Stomach smooth muscle (tissue), 2 donors: Measurements from ENCODE around the gene TUT4.

Source experiments
- H3K27ac ChIP-seq: one replicate; pipeline ENCODE4 v1.7.0; 2013; ENCODE audit warnings: mild to moderate bottlenecking, low read length, inconsistent platforms
- H3K27me3 ChIP-seq, 2 donors: one replicate each; pipeline ENCODE4 v1.7.0; 2013; ENCODE audit warnings: low read length in 2 of 2; ENCODE audit not compliant: insufficient read depth in 2 of 2, control insufficient read depth in 1 of 2
- H3K36me3 ChIP-seq, 2 donors: one replicate each; pipeline ENCODE4 v1.7.0; 2013; ENCODE audit warnings: low read length in 2 of 2; ENCODE audit not compliant: control insufficient read depth in 2 of 2, insufficient read depth in 2 of 2
- H3K4me1 ChIP-seq: one replicate; pipeline ENCODE4 v1.7.0; 2013; ENCODE audit warnings: low read length; ENCODE audit not compliant: control insufficient read depth, insufficient read depth
- H3K4me3 ChIP-seq, 2 donors: one replicate each; pipeline ENCODE4 v1.7.0; 2013; ENCODE audit warnings: low read length in 2 of 2
- H3K9ac ChIP-seq, 2 donors: one replicate each; pipeline ENCODE4 v1.7.0; 2013; ENCODE audit warnings: low read length in 2 of 2, mild to moderate bottlenecking in 1 of 2
- H3K9me3 ChIP-seq, 2 donors: one replicate each; pipeline ENCODE4 v1.7.0; 2013; ENCODE audit warnings: low read length in 2 of 2; ENCODE audit not compliant: control insufficient read depth in 2 of 2
- donor health status: healthy.
- donor health status: Pancreatic carcinoma.

Gene TUT4

GRCh38 chr1:52504720-52505119 is 48.2 kb downstream of the TUT4 start:
- H3K36me3 ChIP-seq: no peaks in the 10 kb centered on the region
- H3K9me3 ChIP-seq: no peaks in the 10 kb centered on the region
- no peaks in the 10 kb centered on the region for H3K4me1 ChIP-seq
- no peak overlapping the region for H3K9ac ChIP-seq
- H3K4me3 ChIP-seq: no peak overlapping the region
- H3K27me3 ChIP-seq: no peaks in the 10 kb centered on the region
- H3K27ac ChIP-seq: no peak overlapping the region

- no peaks in the 10 kb centered on the region for H3K36me3 ChIP-seq
- H3K4me3 ChIP-seq: no peak overlapping the region
- H3K27me3 ChIP-seq: no peaks in the 10 kb centered on the region
- H3K9ac ChIP-seq: no peak overlapping the region
- H3K4me1 ChIP-seq: no peaks in the 10 kb centered on the region
- H3K27ac ChIP-seq: no peak overlapping the region
- H3K9me3 ChIP-seq: no peaks in the 10 kb centered on the region
Observed at GRCh38 chr1:52503706-52504105, 49.2 kb downstream of the TUT4 start.

DNA sequence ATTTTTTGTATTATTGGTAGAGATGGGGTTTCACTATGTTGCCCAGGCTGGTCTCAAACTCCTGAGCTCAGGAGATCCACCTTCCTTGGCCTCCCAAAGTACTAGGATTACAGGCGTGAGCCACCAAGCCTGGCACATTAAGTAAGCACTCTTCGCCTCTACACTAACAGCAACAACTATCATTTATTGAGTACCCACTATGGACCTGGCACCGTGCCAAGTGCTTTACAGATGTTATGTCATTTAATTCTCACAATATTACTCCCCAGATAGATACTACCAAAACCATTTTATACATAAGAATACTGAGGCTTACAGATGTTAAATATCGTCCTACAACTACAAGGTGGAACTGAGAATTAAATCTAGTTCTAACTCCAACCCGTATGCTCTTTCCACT is 50.1 kb downstream of the TUT4 start:
- Histone ChIP-seq H3K27ac (no peak overlapping the region), H3K36me3 (no peaks in the 10 kb centered on the region), H3K9ac (no peak overlapping the region), H3K9me3 (no peaks in the 10 kb centered on the region), H3K4me1 (no peaks in the 10 kb centered on the region), H3K4me3 (no peak overlapping the region), H3K27me3 (no peaks in the 10 kb centered on the region)

GRCh38 chr1:52487632-52488031 is 65.3 kb downstream of the TUT4 start:
- Histone ChIP-seq H3K9ac (no peak overlapping the region), H3K36me3 (peaks cover 0 to 14% of the 10 kb centered on the region in 2 donors)

GRCh38 chr1:52482326-52483004 is 70.4 kb downstream of the TUT4 start:
- Histone ChIP-seq H3K36me3 (peaks cover 0 to 7% of the 10 kb centered on the region in 2 donors), H3K4me1 (no peaks in the 10 kb centered on the region), H3K27ac (no peak overlapping the region)

More at GRCh38 chr1:52487632-52488031, 65.3 kb downstream of the TUT4 start:
- Histone ChIP-seq H3K27ac (no peak overlapping the region), H3K27me3 (no peaks in the 10 kb centered on the region), H3K4me1 (no peaks in the 10 kb centered on the region), H3K9me3 (no peaks in the 10 kb centered on the region), H3K4me3 (no peak overlapping the region)

DNA sequence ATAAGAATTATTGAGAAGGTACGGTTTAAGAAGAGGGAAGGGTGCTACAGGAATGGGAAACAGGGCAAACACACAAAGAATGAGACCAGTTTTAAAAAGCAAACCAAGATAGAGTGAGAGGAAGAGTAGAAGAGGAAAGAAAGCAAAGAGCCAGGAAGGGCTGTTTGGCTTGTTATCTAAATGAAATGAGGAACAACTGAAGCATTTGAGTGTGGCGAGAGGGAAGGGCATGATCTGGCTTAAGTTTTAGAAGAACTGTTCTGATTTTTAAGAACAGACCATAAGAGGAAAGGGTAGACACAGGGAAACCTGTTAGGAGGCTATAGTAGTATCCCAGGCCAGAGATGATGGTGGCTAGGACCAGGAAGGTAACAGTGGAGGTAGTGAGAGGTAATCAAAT is 73.8 kb downstream of the TUT4 start:
- H3K27me3 ChIP-seq: no peaks in the 10 kb centered on the region
- H3K36me3 ChIP-seq: peaks cover 0 to 16% of the 10 kb centered on the region in 2 donors
- no peak overlapping the region for H3K9ac ChIP-seq
- no peak overlapping the region for H3K27ac ChIP-seq
- H3K4me3 ChIP-seq: no peak overlapping the region
- H3K9me3 ChIP-seq: no peaks in the 10 kb centered on the region
- H3K4me1 ChIP-seq: no peaks in the 10 kb centered on the region

More at GRCh38 chr1:52482326-52483004, 70.4 kb downstream of the TUT4 start:
- Histone ChIP-seq H3K9me3 (no peaks in the 10 kb centered on the region), H3K27me3 (no peaks in the 10 kb centered on the region), H3K9ac (no peak overlapping the region), H3K4me3 (no peak overlapping the region)

GRCh38 chr1:52477876-52478275 is 75.0 kb downstream of the TUT4 start:
- H3K9ac ChIP-seq: no peak overlapping the region
- H3K36me3 ChIP-seq: peaks cover 0 to 16% of the 10 kb centered on the region in 2 donors
- no peak overlapping the region for H3K4me3 ChIP-seq
- no peak overlapping the region for H3K27ac ChIP-seq
- H3K4me1 ChIP-seq: no peaks in the 10 kb centered on the region
- H3K27me3 ChIP-seq: no peaks in the 10 kb centered on the region
- no peaks in the 10 kb centered on the region for H3K9me3 ChIP-seq

- Histone ChIP-seq H3K9ac (no peak overlapping the region), H3K27ac (no peak overlapping the region), H3K9me3 (no peaks in the 10 kb centered on the region), H3K4me3 (no peak overlapping the region), H3K36me3 (peaks cover 0 to 16% of the 10 kb centered on the region in 2 donors), H3K4me1 (no peaks in the 10 kb centered on the region), H3K27me3 (no peaks in the 10 kb centered on the region)
Observed at GRCh38 chr1:52476943-52477342, 75.9 kb downstream of the TUT4 start.

DNA sequence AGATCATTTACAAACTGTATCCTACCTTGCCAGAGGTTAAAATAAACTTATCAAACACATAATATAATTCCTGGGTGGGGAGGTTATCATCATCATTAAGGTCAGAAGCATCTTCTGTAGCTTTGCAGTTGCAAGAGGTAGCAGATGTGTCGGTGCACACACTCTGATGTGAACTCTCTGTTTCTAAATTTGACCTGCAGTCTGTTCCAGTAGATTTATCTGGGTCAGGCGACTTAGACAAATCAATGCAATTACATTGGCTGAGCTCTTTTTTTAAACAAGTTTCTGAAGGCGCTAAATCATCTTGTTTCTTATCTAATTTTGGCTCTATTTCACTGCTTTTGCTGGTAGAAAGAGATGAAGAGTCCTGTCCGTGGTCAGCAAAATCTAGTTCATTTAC is 78.1 kb downstream of the TUT4 start:
- no peak overlapping the region for H3K9ac ChIP-seq
- H3K9me3 ChIP-seq: no peaks in the 10 kb centered on the region
- H3K27me3 ChIP-seq: no peaks in the 10 kb centered on the region
- no peaks in the 10 kb centered on the region for H3K4me1 ChIP-seq
- no peak overlapping the region for H3K27ac ChIP-seq
- H3K4me3 ChIP-seq: no peak overlapping the region
- H3K36me3 ChIP-seq: peaks cover 0 to 16% of the 10 kb centered on the region in 2 donors

- H3K27me3 ChIP-seq: no peaks in the 10 kb centered on the region
- no peak overlapping the region for H3K27ac ChIP-seq
- no peaks in the 10 kb centered on the region for H3K9me3 ChIP-seq
- no peak overlapping the region for H3K4me3 ChIP-seq
- H3K4me1 ChIP-seq: no peaks in the 10 kb centered on the region
- peaks cover 0 to 11% of the 10 kb centered on the region in 2 donors for H3K36me3 ChIP-seq
- H3K9ac ChIP-seq: no peak overlapping the region
Observed at GRCh38 chr1:52473039-52473438, 79.9 kb downstream of the TUT4 start.

GRCh38 chr1:52472384-52472783 is 80.5 kb downstream of the TUT4 start:
- Histone ChIP-seq H3K9me3 (no peaks in the 10 kb centered on the region), H3K27ac (no peak overlapping the region), H3K9ac (no peak overlapping the region), H3K27me3 (no peaks in the 10 kb centered on the region), H3K36me3 (peaks cover 0 to 11% of the 10 kb centered on the region in 2 donors), H3K4me3 (no peak overlapping the region), H3K4me1 (no peaks in the 10 kb centered on the region)
